ENCODE data around the gene ERICH4.

ERICH4 gene

DNA sequence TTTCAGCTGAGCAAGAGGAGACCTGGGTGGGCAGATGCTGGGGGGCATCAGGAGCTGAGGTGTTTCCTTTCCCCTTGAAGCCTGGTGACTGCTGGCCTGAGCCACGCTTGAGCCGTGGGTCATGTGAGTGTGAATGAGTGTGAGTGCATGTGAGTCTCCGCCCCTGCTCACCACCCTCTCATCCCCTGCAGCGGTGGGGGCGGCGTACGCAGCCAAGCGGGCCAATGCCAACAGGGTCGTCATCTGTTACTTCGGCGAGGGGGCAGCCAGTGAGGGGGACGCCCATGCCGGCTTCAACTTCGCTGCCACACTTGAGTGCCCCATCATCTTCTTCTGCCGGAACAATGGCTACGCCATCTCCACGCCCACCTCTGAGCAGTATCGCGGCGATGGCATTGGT lies 21.0 kb upstream of the ERICH4 start:
- DNase-seq (ENCODE audit: low read depth, low spot score): no peak
- in situ Hi-C loops (cut with HindIII; ENCODE audit: low sequenced_read_pairs): no loop called here
- TF ChIP-seq, protein P1, sequence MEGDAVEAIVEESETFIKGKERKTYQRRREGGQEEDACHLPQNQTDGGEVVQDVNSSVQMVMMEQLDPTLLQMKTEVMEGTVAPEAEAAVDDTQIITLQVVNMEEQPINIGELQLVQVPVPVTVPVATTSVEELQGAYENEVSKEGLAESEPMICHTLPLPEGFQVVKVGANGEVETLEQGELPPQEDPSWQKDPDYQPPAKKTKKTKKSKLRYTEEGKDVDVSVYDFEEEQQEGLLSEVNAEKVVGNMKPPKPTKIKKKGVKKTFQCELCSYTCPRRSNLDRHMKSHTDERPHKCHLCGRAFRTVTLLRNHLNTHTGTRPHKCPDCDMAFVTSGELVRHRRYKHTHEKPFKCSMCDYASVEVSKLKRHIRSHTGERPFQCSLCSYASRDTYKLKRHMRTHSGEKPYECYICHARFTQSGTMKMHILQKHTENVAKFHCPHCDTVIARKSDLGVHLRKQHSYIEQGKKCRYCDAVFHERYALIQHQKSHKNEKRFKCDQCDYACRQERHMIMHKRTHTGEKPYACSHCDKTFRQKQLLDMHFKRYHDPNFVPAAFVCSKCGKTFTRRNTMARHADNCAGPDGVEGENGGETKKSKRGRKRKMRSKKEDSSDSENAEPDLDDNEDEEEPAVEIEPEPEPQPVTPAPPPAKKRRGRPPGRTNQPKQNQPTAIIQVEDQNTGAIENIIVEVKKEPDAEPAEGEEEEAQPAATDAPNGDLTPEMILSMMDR (IDR thresholded peaks at IDR 0.05; ENCODE audit: low read depth, low read length): no peak
- no peak overlapping the region for H3K4me3 ChIP-seq (ENCODE audit: low read depth, low read length)

GRCh38 chr19:41422456-41422855 lies 20.5 kb upstream of the ERICH4 start:
- H3K4me3 ChIP-seq (ENCODE audit: low read depth, low read length): no peak overlapping the region
- TF ChIP-seq, protein P1 (IDR thresholded peaks at IDR 0.05; ENCODE audit: low read depth, low read length): no peak
- in situ Hi-C loops (cut with HindIII; ENCODE audit: low sequenced_read_pairs): no loop called here
- no peak for DNase-seq (ENCODE audit: low read depth, low spot score)

DNA sequence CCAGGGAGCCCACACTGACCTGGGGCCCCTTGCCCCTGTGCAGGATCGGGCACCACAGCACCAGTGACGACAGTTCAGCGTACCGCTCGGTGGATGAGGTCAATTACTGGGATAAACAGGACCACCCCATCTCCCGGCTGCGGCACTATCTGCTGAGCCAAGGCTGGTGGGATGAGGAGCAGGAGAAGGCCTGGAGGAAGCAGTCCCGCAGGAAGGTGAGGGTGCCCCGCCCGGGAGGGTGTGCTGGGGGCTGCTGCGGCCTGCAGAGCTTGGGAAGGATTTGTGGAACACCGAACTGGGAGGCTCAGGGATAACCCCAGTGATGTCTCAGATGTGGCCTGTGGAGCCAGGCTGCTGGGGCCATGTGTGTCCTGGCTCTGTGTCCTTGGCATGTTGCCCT lies 20.0 kb upstream of the ERICH4 start:
- no peak for DNase-seq (ENCODE audit: low read depth, low spot score)
- in situ Hi-C loops (cut with HindIII; ENCODE audit: low sequenced_read_pairs): no loop called here
- TF ChIP-seq, protein P1 (IDR thresholded peaks at IDR 0.05; ENCODE audit: low read depth, low read length): no peak
- H3K4me3 ChIP-seq (ENCODE audit: low read depth, low read length): no peak overlapping the region

GRCh38 chr19:41424335-41425173 lies 18.4 kb upstream of the ERICH4 start:
- TF ChIP-seq, protein P1 (IDR thresholded peaks at IDR 0.05; ENCODE audit: low read depth, low read length): no peak
- in situ Hi-C loops (cut with HindIII; ENCODE audit: low sequenced_read_pairs): no loop called here
- H3K4me3 ChIP-seq (ENCODE audit: low read depth, low read length): no peak overlapping the region
- DNase-seq (ENCODE audit: low read depth, low spot score): no peak

DNA sequence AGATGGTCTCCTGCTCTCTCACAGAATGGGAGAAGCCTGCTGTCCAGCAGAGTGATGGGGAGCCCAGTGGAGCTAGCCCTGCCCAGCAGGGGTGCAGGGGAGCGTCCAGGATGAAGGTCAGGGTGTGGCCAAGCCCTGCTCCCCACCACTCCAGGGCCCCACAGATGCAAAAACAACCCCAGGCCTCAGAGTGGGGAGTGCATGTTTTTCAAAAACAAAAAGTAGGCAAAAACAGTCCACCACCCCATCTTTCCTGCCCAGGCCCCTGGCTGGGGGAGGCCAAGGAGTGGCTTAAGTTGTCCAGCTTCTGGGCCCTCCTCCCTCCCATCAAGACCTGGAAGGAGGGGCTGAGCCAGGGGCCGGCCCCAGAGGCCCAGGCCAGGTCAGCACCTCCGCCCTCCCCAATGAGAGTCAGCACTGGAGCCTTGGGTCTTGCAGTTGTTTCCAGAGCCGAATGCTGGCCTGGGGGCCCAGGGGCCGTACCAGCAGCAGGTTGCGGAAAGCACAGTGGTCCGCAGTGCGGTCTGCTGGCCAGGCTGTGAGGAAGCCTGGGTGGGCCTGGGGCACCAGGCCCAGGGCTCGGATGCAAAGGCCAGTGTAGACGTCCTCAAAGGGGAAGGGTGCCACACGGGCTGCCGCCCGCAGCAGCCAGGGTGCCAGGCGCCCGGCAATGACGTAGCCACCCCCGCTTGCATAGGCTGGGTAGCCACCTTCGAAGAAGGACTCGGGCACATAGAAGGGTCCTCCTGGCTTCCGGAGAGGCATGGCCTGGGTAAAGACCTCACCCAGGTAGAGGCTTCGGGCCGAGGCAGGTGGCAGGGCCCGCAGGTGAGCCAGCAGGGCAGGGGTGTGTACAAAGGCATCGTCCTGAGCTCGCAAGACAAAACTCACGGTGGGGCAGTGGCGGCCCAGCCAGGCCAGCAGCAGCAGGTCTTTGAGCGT lies 17.5 kb upstream of the ERICH4 start:
- DNase-seq (ENCODE audit: low read depth, low spot score): no peak
- in situ Hi-C loops (cut with HindIII; ENCODE audit: low sequenced_read_pairs): no loop called here
- H3K4me3 ChIP-seq (ENCODE audit: low read depth, low read length): no peak overlapping the region
- TF ChIP-seq, protein P1 (IDR thresholded peaks at IDR 0.05; ENCODE audit: low read depth, low read length): no peak

DNA sequence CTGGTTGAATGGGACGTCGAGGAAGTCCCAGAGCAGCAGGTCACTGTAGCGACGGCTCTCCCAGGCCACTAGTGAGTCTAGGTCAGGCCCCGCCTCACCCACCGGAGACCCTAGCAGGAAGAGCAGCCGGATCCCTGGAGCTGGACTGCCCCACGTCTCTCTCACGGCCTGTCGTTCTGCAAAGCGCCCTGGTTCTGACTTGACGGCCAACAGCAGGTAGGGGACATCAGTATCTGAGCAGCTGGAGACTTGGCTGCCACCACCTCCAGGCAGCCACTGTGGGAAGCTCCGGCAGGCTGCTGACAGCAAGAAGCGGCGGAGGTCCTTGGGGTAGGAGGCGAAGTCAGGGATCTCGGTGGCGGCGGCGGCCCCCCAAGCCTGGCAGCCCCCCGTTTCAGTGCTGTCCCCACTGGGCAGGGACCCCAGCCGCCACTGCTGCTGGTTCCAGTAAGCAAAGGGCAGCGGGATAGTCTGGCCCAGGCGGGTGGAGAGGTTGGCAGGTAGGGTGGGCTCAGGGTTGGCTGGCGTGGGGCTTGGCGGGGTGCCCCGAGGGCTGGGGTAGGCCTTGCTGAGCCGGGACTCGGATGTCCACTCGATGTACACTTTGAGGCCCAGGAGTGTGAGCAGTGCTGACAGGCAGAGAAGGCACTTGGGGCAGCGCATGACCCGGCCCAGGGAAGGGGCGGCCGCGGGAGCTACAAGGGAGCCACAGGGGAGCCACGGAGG lies 16.7 kb upstream of the ERICH4 start:
- DNase-seq (ENCODE audit: low read depth, low spot score): no peak
- TF ChIP-seq, protein P1 (IDR thresholded peaks at IDR 0.05; ENCODE audit: low read depth, low read length): no peak
- in situ Hi-C loops (cut with HindIII; ENCODE audit: low sequenced_read_pairs): no loop called here
- H3K4me3 ChIP-seq (ENCODE audit: low read depth, low read length): peak overlapping the region; percentile 40
